GM21528 (cell line): ENCODE measurements around the gene NVL.
A peak's percentile ranks its signal among the peaks of the same experiment; 100 is the strongest.
"Not testable (repeated sequence)": the region's sequence is repeated elsewhere in the genome, so short reads cannot be mapped to it uniquely, and the experiment has no call there.

Source experiments
- ATAC-seq: cut with Tn5 transposase; IDR thresholded peaks from one replicate; pipeline ENCODE4 v1.9.1; 2021; ENCODE audit warnings: mild to moderate bottlenecking, moderate library complexity; ENCODE audit not compliant: unreplicated experiment, low FRiP score

NVL gene

GRCh38 chr1:224329842-224330753, at the start of gene NVL:
TSS of gene NVL (minus strand) at chr1:224330172. CDS start at chr1:224330127, 45 bp downstream.
- peak; percentile 73 for ATAC-seq

- ATAC-seq = peak; percentile 56
Measured at GRCh38 chr1:224378855-224379631, 49.1 kb upstream of the NVL start.

- ATAC-seq = peak; percentile 50
Measured at GRCh38 chr1:224377676-224378006, 47.7 kb upstream of the NVL start.

- no peak for ATAC-seq
Measured at GRCh38 chr1:224375059-224375458, 45.1 kb upstream of the NVL start.

- no peak for ATAC-seq
Measured at GRCh38 chr1:224373008-224373590, 43.1 kb upstream of the NVL start.

GRCh38 chr1:224368409-224368808, 38.4 kb upstream of the NVL start:
- peak; percentile 68 for ATAC-seq

- ATAC-seq = no peak
Measured at GRCh38 chr1:224359207-224359606, 29.2 kb upstream of the NVL start.

- ATAC-seq = no peak
Measured at GRCh38 chr1:224358237-224358636, 28.3 kb upstream of the NVL start.

GRCh38 chr1:224357626-224358124, 27.7 kb upstream of the NVL start:
- ATAC-seq = no peak

- ATAC-seq = peak; percentile 98
Measured at GRCh38 chr1:224356685-224357625, 27.0 kb upstream of the NVL start, which contains the start of gene CNIH4. TSS of gene CNIH4 (plus strand) at chr1:224356879. CDS start at chr1:224356925, 46 bp downstream.

GRCh38 chr1:224353975-224354925, 24.3 kb upstream of the NVL start:
- ATAC-seq = no peak

GRCh38 chr1:224352436-224353085, 22.6 kb upstream of the NVL start:
- ATAC-seq = not testable (repeated sequence)

- not testable (repeated sequence) for ATAC-seq
Measured at GRCh38 chr1:224349716-224350115, 19.7 kb upstream of the NVL start.

GRCh38 chr1:224348137-224348536, 18.2 kb upstream of the NVL start:
- ATAC-seq = no peak

GRCh38 chr1:224343679-224344078, 13.7 kb upstream of the NVL start:
- no peak for ATAC-seq

GRCh38 chr1:224340453-224341384, 10.7 kb upstream of the NVL start:
- ATAC-seq = not testable (repeated sequence)

GRCh38 chr1:224339442-224340033, 9.6 kb upstream of the NVL start:
- ATAC-seq = no peak
